NCI-H1417 treated with DMSO at 0.1 percent for 48 hours (cell line): Measurements from ENCODE around the gene GJD3.

Experiments used
- DNase-seq: peaks from one replicate; lab custom pipeline; 2025; lab: John Stamatoyannopoulos, UW

The GJD3 gene

DNA sequence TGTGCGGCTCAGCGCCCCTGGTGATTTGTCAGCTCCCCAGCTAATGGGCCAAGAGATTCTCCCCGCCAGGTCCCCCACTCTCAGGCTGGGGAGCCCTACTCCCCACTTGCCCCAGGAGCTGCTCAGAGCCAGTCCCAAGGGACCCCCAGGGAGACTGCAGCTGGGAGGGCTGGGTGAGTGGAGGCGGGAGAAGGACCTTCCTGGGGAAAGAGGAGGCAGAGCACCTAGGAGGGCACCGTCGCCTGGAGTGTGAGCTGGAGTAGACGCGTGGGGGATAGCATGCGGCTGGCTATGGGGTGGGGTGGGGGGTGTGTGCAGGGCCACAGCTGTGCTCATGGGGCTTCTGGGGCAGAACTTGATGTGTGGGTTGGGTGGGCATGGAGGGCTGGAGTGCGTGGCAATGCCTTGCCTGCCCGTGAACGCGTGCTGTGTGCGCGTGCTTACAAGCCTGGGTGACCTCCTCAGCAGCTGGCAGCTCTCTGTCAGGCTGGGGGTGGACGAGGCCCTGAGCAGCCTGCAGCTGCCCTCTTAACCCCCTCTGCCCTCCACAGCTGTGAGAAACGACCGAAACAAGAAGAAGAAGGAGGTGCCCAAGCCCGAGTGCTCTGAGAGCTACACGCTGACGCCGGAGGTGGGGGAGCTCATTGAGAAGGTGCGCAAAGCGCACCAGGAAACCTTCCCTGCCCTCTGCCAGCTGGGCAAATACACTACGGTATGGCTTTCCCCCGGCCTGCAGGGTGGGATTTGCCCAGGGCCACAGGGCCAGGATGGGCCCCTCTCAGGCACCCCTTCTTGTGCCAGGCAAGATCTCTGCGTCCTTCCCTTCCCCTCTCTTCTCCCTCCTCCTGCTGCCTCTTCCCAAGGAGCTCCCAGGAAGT lies 12.9 kb downstream of the GJD3 start:
- DNase-seq, result peak; percentile 48

DNA sequence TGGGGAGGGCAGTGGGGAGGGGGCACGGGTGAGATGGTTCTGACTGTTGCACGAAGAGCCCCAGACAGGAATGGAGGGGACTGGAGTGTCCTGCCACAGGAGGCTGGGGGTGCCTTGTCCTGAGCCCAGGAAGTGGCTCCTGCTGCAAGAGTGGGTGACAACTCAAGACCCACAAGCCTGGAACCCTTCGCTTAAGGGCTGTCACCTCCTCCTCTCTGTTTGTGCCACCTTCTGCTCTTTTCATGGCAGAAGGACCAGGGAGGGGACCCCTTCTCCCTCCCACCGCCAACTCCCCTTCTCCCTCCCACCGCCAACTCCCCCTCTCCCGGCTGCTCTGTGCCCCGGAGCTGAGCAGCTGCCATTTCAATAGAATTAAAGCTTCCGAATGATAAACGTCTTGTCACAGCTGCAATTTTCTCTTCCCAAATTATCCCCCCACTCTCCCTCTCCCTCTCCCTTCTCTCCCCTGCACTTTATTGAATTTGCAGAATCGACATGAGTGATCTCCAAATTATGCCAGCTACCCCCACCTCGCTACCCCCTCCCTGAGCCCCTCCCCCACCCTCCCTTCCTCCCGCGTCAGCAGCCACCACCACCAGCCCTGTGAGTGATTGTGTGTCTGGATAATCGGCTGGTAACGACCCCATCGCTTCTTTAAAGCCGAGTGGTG lies 13.7 kb downstream of the GJD3 start:
- peak; percentile 82 for DNase-seq

DNA sequence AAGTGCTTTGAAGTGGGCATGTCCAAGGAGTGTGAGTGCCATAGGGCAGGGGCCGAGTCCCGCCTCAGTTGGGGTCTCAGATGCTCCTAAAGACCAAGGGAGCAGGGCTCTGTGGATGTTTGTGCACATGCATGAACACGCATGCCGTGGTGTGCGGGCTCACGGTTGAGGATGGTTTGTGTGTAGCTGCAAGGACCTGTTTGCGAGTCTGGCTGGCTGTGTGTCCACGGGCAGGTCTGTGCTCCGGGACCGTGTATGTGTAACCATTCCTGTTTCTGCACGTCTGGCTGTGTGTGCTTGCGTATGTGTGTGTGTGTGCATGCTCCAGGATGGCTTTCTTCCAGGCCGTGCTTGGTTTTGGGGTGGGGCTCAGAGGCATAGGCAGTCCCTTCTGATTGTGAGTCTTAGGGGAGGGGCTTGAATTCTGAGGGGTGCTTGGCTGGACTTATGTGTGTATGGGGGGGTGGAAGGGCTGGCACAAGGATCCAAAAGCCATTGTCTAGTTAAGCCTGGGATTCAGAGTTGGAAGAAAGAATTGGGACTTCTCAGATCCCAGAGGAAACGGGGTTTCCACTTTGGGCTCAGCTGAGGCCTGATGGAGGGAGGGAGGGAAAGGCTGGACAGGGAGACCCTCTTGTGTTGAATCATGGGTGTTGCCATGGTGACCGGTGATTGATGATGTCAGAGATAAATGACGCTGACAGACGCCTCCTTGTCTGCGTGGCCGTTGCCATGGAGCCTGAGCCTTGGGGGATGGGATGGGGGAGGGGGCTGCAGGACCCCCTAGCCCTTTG lies 14.4 kb downstream of the GJD3 start:
- no peak for DNase-seq

DNA sequence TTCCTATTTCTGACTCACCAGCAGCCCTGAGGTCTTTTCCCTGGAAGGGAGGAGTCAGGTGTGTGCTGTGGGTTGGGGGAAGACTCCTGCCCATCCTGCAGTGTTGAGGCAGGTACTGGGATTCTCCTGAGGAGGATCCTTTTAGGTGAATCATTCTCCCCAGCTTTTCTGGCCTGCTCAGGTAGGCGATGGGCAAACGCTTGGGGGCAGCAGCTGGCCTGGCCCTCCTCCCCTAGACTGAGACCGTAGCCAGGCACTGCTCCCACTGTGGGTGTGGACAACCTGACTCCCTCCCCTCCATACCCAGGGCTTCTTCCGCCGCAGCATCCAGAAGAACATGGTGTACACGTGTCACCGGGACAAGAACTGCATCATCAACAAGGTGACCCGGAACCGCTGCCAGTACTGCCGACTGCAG lies 15.1 kb downstream of the GJD3 start:
- DNase-seq, result no peak

DNA sequence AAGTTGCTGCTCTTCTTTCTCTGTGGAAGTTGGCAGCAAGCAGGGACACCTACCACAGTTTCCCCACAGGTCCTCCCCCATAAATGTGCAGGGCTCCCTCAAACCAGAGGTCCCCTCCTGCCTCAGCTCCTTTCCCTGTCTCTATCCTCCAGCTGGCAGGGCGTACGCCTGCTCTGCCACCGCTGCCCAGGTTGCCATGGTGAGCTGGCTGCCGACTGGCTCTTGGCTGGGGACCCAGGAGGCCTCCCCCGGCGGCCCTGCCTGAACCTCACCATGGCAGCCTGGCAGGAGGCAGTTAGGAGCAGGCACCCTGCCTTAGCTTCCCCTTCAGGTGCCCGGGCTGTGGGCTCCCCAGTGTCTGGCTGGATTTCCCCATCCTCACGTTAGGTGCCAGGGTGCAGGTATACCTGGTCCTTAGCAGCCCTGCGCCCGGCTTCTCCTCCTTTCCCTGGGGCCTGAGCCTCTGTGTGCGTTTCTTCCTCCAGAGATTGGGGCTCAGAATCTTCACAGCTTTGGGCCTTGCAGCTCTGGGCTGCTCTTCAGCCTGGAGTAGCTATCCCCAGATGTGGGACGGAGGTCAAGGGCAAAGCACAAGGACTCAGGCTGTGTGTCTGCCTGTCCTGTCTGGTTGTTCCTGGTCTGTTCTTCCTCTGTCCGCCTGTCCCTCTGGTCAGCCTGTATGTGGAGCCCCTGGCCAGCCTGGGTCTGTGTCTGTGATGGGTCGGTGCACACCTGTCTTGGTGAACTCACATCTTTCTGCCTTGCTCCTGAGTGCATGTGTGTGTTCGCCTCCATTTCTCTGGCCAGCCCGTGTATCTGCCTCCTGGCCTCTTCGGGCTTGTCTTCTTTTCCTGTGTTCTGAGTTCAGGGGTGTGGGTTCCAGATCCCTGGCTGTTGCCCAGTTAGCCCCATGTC lies 15.7 kb downstream of the GJD3 start:
- DNase-seq, result no peak

DNA sequence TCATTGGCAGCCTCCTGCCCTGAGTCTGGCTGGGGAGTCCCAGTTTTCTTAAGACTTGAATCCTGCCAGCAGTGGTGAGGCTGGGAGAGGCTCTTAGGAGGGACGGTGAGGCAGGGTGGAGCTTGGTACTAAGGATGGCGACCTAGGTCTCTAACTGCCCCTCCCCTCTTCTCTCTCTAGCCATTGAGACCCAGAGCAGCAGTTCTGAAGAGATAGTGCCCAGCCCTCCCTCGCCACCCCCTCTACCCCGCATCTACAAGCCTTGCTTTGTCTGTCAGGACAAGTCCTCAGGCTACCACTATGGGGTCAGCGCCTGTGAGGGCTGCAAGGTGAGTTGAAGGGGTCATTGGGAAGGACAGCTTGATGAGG lies 16.4 kb downstream of the GJD3 start:
- DNase-seq, result no peak

DNA sequence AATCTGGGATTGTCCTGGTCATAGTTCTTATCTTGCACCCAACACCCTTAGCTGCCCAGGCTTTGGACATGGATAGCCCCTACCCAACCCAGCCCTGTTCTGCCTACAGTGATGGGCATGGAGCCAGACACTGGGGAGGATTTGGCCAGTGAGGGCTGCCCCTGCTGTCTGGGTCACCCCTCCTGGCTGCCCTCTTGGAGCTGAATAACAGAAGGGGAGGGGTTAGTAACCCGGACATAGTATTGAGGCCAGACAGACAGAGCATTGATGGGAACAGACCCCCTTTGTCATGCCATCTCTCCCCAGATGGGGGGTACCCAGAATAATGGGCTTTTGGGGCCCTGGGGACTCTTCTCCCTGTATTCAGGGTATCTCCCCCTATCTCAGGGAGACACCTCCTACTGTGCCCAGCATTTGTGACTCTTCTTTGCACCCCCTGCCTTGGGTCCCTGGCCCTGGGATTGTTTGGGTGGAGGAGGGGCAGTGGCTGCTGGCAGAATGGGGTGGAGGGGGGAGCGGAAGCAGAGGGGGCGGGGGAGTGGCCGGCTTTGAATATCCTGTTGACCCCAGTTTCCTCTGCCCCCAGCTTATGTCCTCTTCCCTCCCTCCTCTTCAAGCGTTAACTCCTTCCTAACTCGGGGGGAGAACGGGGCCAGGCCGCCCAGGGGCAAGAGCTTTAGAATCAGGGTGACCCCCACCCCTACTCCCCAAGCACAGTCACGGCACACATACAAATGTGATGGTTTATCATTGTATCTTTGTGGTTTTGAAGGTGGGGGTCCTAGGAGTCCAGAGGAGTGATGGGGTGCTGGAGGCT lies 17.0 kb downstream of the GJD3 start:
- DNase-seq, result no peak

DNA sequence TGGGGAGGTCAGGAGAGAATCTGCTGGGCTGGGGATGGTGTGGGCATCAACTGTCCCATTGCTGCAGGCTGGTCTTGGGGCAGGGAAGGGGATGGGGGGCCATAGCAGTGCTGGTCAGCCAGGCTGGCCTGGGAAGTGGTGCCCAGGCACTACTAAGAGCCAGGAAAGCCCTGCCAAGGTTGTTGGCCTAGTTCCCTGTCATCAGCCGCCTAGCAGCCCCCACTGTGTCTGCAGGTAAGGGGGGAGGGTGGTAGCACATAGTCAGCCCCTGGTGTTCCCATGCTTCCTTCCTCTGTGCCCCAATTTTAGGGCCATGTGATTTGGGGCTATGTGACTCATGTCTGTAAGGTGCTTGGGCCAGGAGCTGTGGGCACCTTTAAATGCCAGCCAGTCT lies 17.8 kb downstream of the GJD3 start:
- no peak for DNase-seq

DNA sequence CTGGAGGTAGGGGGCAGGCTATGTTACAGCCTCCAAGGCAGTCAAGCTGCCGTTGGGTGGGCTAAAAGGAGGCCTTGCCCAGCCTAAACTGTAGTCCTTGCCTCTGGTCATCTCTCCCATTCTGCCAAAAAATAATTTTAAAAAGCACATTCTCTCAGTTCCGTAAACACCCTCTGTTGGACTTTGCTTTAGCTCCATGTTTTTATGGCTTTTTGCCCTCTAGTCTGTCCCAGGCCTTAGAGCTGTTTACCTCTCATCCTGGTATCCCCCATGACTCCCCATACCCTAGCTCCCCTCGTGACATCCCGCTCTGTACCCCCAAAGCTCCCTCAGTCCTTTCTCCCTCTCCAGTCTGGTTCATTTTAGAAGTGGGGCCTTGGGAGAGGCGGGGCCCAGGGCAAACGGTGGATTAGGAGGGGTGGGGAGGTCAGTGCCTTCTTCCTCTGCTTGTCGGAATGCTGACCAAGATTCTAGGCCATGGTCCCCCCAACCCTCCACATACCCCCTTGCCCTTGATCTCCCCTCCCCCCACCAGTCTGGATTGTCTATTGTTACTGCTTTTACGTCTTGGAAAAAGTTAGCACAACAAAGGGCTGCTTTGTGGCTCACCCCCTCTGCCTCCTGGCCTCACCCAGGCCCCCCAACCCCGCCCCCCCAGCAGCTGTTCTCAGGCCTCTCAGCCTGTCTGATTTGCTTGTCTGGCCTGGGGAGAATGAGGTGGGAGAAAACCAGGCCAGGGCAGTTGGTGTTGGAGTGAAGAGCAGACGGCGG lies 18.4 kb downstream of the GJD3 start:
- DNase-seq, result no peak

DNA sequence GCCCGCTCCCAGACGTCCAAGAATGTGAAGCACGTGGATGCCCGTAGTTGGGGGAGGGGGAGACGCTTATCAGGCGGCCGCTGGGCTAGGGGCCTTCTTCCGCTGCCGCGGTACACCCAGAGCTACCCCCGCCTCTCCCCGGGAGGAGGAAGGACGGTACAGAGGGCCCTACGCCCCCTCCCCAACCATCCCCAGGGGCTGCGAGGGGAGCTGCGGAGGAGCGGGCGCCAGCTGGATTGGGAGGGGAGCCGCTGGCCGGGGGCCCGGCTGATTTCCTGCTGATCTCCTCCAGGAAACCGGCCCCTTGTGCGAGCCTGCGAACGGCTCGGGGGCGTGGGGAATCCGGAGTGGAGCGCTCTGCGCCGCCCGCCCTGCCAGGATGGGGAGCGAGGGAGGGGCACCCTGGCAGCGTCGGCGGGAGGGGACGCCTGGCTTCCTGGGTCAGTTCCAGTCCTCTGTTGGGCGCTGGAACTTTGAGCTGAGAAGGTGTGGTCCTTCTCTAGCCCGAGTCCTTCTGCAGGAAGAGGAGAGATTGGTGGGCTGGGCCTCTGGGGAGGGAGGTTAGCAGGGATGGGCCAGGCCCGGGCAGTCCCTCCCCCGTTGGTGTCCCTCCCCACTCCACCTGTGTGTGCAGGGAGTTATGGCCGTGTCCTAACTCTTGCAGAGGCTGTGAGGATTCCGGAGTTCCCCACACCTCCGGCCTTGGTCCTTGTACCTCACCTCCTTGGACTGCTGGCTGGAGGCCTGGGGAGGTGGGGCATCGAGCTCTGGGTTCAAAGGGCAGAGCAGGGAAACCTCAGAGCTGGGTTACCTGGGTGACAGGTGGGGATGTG lies 19.2 kb downstream of the GJD3 start:
- DNase-seq, result no peak

DNA sequence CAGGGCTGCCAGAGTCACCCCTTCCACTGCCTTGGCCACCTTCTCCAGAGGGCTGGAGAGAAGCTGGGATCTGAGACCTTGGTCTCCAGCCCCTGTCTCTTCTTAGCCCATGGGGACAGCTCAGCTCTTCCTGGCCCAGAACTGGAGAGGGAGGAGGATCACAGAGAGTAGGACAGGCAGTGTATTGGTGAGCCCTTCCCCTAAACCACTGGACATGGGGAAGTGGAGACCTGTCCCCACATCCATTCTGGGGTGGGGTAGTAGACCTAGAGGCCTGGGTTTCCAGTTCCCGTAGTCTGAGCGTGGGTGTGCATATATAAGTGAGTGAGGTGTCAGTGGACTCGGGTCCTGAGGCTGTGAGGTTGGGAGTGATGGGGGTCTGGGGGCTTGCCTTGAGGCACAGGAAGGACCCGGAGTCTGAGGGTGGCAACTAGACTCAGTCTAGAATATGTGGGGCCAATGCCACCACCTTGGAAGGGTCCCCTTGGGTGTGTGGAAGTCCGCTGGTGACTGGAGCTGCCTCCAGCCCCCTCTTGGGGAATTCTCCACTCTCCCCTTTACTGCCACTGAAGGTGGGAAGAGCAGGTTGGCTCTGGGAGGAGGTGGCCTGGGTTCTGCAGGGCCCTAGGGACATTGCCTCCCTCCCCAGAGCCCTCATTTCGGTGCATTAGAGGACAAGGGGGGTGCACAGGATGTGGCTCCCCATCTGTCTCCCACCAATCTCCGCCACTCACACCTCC lies 19.9 kb downstream of the GJD3 start:
- DNase-seq, result no peak

DNA sequence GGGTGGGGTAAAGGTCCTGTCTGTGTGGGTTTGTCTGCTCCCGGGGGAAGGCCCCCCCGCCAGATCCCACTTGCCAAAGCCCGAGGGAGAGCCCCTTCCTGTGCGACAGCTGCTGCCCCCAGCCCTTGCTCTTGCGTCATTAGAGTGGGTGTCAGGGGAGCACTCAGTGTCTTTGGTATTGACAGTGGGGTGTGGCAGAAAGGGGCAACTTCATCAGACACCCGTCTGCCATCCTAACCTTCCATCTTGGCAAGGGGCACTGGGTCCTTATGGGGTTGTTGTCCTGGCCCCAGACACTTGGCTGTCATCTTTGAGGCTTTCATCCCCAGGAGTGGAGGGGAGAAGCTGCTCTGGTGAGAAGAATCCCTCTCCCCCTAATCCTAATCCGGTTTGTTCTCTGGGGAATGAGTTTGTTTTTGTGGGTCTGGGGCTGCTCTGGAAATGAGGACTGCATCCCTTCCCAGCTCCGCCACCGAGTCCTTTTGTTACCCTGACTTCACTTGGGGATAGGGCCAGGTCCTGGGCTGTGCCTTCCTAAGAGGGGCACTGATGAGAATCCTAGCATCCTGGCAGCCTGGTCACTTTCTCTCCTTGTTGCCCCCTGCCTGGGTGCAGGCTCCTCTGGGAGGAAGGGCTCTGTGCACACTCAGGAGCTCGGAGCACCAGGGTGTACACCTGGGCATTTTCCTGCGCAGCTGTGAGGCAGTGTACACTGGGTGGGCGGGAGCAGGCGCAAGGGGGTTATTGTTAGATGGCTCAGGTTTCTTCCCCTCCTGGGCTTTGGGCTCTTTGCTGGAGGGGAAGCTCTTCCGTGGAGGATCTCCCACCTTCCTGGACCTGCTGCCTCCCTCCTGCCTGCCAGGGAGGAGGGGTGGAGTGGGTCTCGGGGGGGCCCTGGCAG lies 21.1 kb downstream of the GJD3 start:
- no peak for DNase-seq

DNA sequence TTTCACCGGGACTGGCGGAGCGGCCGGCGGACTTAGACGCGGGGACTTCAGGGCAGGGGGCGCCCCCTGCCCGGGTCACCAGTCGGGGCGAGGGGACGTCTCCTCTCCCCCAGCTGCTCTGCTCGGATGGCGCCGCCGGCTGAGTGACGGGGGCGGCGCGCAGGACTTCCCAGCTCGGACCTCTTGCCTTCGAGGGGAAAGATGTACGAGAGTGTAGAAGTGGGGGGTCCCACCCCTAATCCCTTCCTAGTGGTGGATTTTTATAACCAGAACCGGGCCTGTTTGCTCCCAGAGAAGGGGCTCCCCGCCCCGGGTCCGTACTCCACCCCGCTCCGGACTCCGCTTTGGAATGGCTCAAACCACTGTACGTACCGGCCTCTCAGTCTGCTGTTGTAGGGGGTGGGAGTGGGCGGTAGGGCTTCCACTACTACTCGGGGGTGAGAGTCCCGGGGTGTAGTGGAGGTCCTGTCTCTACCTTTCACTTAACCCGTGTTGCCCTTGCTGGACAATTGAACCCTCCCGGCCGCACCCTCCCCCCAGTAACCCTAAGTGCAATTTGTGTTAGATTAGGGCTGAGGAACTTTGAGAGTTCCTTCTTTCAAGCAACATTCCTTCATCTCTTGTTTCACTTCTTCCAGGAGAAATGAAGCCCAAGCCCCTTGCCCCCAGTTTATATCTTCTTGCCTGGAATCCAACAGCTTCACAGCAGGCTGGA lies 21.9 kb downstream of the GJD3 start:
- no peak for DNase-seq

DNA sequence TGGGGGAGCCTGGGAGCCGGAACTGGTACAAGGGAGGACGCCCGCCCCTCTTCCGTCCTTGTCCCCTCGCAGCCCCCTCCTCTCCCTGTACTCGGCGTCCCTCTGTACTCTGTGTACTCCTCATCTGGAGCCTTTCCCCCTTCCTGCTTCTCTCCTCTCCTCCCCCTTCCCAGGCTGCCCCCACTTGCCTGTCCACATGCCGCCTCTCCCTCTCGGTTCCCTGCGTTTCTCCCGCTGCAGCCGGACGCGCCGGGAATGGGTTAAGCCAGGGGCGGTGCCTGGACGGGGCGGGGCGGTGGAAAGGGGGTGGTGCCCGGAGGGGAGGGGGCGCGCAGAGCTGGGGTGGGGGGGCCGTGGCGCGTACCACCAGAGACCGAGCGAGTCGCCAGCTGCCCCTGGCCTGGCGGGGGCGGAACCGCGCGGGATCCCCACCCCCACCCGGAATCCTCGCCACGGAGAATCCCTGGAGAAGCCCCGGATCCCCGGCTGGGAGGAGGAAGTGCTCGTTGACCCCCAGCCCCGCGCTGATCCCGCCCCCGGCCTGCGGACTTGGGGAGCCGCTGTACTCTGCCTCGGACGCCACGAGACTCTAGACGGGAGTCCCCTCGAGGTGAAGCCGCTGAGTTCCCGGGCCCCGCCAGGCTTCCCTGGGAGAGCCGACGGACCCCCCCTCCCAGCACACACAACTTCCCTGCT lies 22.6 kb downstream of the GJD3 start:
- DNase-seq, result no peak

DNA sequence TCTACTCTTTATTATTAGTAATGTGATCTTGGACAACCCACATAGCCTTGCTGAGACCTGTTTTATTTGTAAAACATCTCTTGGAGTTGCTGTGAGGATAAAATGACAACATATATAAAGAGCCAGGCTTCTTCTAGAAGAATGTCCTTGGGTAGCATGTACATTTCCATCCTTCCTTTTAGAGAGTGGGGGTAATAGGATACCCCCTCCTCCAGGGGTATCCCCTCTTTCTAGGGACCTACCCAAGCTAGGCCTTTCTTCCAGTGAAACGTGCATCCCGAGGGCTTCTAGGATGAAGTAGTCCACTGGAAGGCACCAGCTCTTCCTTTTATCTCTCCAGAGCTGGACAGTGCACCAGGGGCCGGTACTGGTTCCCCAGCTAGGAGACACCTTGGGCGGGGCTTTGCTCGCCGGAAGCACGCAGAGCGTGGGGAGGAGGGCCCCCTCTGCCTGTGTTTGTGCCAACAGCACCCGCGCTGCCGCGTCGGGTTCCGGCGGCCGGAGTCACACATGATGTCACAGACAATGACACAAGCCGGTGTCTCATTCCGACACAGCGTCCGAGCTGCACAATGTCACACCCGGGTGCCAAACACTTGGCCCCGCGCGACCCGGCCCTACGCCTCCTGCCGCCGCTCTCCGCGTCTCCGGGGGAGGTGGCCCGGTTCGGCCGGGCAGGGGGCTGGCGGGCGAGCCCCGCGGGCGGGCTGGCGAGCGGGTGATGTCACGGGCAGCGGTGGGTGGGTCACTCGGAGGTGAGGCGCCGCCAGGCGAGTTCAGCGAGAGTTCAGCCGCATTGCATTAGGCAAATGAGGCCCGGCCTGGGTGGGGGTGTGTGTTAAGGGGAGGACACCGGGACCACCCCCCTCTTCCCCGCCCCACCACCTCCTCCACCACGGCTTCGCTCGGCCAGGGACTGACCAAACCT lies 23.4 kb downstream of the GJD3 start:
- DNase-seq, result no peak
